Neural crest cell (in vitro differentiated cells): ENCODE data around the gene LPP. TPM values are rescaled to one million over a fixed set of nuclear protein-coding genes. Genes with fewer than 3 reads are reported as not detected.

ENCODE experiments used
- DNase-seq: peaks from one replicate; pipeline ENCODE4 v3.0.0; 2021; ENCODE audit warnings: low read depth, mixed read lengths, low spot score
- H3K27ac Mint-ChIP-seq: one replicate; pipeline ENCODE4 v1.8.0; 2021; ENCODE audit warnings: mild to moderate bottlenecking, mixed read lengths; ENCODE audit not compliant: unreplicated experiment
- H3K27me3 Mint-ChIP-seq: 2 replicates; pipeline ENCODE4 v1.8.0; 2021; ENCODE audit warnings: low read depth, mild to moderate bottlenecking, mixed read lengths
- H3K36me3 Mint-ChIP-seq: 2 replicates; pipeline ENCODE4 v1.8.0; 2021; ENCODE audit warnings: low read depth, mild to moderate bottlenecking, mixed read lengths
- H3K4me1 Mint-ChIP-seq: 2 replicates; pipeline ENCODE4 v1.8.0; 2021; ENCODE audit warnings: mixed read lengths
- H3K4me3 Mint-ChIP-seq: one replicate; pipeline ENCODE4 v1.8.0; 2021; ENCODE audit warnings: mild to moderate bottlenecking, mixed read lengths
- H3K9me3 Mint-ChIP-seq: 2 replicates; pipeline ENCODE4 v1.8.0; 2021; ENCODE audit warnings: mixed read lengths
- CTCF ChIP-seq: fragments of 200-600 bp; sonication (generic); conservative IDR thresholded peaks from 2 replicates; pipeline ENCODE4 v1.5.0; 2021; ENCODE audit warnings: antibody characterized with exemption, mild to moderate bottlenecking
- total RNA-seq: library from RNA; stranded (reverse); gene quantifications from 2 replicates; pipeline ENCODE4 v1.2.1, GENCODE V29; 2021

LPP gene
- total RNA-seq, 1 donor from 2014 or later, result 38.7 TPM

DNA sequence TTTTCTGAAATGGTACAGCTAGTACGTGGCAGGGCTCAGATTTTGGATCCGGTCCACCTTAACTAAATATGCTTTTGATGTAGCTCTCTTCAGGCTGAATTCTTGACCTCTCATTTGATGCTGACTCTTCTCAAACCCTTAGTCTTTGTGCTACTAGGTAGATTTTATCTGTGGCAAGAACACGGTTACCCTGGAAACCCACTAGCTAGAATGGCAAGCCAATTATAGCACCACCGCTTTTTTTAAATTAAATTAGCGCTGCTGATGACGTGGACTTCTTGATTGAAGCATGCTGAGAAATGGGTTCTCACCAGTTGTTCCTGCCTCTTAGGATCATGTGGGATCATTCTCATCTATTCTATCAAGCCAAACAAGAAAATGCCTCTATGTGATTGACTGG, 421.5 kb downstream of the LPP start:
- no peak for TF ChIP-seq CTCF
- Mint-ChIP-seq H3K4me1 (peaks cover 15% of the 10 kb centered on the region), H3K27ac (no peak overlapping the region), H3K36me3 (peaks cover 7% of the 10 kb centered on the region), H3K4me3 (no peak overlapping the region), H3K9me3 (no peaks in the 10 kb centered on the region), H3K27me3 (no peaks in the 10 kb centered on the region)
- DNase-seq, result no peak

DNA sequence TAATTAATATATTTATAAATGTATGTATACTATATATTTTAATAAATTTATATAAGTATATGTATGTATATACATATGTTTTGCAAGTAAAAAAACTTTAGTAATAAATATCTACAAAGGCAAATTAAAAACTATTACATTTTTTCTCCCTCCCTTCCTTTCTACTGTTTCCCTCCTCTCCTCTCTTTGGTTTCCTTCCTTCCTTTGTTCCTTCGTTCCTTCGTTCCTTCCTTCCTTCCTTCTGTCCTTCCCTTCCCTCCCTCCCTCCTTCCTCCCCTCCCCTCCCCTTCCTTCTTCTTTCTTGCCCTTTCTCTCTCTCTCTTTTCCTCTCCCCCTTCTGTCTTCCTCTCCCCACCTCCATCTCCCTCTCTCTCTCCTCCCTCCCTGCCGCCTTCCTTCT, 423.6 kb downstream of the LPP start:
- DNase-seq, result no peak
- no peak for TF ChIP-seq CTCF
- Mint-ChIP-seq H3K27me3 (no peaks in the 10 kb centered on the region), H3K4me3 (no peak overlapping the region), H3K36me3 (peaks cover 7% of the 10 kb centered on the region), H3K9me3 (no peaks in the 10 kb centered on the region), H3K27ac (no peak overlapping the region), H3K4me1 (peaks cover 15% of the 10 kb centered on the region)

GRCh38 chr3:188578576-188579363, 424.8 kb downstream of the LPP start:
- H3K27me3 Mint-ChIP-seq, result no peaks in the 10 kb centered on the region
- H3K4me1 Mint-ChIP-seq, result peaks cover 10% of the 10 kb centered on the region
- no peak for TF ChIP-seq CTCF
- no peak overlapping the region for H3K4me3 Mint-ChIP-seq
- H3K27ac Mint-ChIP-seq, result no peak overlapping the region
- DNase-seq, result no peak
- no peaks in the 10 kb centered on the region for H3K9me3 Mint-ChIP-seq
- peaks cover 7% of the 10 kb centered on the region for H3K36me3 Mint-ChIP-seq

GRCh38 chr3:188580223-188580622, 426.3 kb downstream of the LPP start:
- no peak for DNase-seq
- Mint-ChIP-seq H3K4me3 (no peak overlapping the region), H3K9me3 (no peaks in the 10 kb centered on the region), H3K4me1 (peaks cover 9% of the 10 kb centered on the region), H3K36me3 (peaks cover 7% of the 10 kb centered on the region), H3K27ac (no peak overlapping the region), H3K27me3 (no peaks in the 10 kb centered on the region)
- TF ChIP-seq CTCF, result no peak

DNA sequence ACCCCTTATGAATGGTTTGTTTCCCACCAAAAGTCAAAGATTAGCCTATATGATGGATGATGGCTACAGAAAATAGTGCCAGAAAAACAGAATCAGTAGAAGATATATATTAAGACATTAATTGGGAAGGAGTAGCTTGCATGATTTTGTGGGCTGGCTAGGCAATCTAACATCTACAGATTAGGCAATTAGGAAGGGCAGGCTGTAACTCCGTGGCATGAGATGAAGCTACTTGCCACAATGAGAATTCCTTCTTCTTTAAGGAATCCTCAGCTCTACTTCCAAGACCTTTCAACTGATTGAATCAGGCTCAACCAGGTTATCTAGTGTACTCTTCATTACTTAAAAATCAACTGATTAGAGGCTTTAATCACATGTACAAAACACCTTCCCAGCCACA, 426.7 kb downstream of the LPP start:
- H3K4me3 Mint-ChIP-seq, result no peak overlapping the region
- TF ChIP-seq CTCF, result no peak
- no peak overlapping the region for H3K27ac Mint-ChIP-seq
- H3K9me3 Mint-ChIP-seq, result no peaks in the 10 kb centered on the region
- H3K27me3 Mint-ChIP-seq, result no peaks in the 10 kb centered on the region
- H3K4me1 Mint-ChIP-seq, result peaks cover 13% of the 10 kb centered on the region
- H3K36me3 Mint-ChIP-seq, result peaks cover 7% of the 10 kb centered on the region
- DNase-seq, result no peak
